Measurements from ENCODE around the gene PPIP5K1.
"Not testable (repeated sequence)": the region's sequence is repeated elsewhere in the genome, so short reads cannot be mapped to it uniquely, and the experiment has no call there.

- not testable (repeated sequence) for TF ChIP-seq CTCF, POLR2AphosphoS5 (IDR thresholded peaks at IDR 0.05)
Measured at GRCh38 chr15:43618700-43619099, 28.7 kb upstream of the PPIP5K1 start, which contains the start of gene STRC.
